ENCODE results near the gene PPP6R2. TPM values are rescaled to one million over a fixed set of nuclear protein-coding genes. Genes with fewer than 3 reads are reported as not detected.

The PPP6R2 gene
- total RNA-seq, 2 donors from 2014 or later: 80.6 to 107 TPM

DNA sequence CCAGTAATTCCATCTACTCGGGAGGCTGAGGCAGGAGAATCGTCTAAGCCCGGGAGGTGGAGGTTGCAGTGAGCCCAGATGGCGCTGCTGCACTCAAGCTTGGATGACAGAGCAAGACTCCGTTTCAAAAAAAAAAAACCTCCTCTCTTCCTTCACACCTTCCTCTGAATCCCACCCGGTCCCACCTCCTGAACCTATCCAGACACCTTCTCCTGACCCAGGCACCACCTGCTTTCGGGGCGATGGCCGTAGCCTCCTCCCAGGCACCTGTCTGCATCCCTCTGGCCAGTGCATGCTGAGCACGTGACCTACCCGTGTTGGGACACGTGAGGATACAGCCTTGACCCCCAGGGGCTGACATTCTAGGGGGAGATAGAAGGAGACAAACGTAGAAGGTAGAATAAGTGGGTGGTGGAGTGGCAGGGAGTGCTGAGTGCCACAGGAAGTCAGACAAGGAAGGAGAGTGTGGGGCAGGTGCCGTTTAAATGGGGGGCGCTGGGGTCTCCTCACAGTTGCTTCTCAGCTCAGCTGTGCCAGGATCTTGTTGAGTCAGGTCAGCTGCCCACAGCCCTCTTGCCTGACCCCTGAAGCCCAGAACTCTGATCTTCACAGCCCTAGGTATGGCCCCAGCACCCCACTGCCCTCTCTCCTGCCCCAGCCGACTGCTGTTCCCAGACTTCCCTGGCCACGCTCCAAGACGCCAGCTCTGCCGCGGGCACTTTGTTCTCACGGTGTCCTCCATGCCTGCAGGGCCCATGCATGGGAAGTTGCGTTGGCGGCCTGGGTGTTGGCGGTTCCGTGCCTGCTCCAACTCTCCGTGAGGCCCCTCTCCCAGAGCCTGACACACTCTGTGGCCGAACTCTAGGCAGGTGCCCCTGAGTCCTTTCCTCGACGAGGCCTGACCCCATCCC is 142.3 kb downstream of the PPP6R2 start:
- Histone ChIP-seq H3K27me3 (replicated peaks; ENCODE audit: insufficient read depth) (no peaks in the 10 kb centered on the region), H3K4me3 (no peak overlapping the region), H3K4me1 (replicated peaks) (no peaks in the 10 kb centered on the region), H3K36me3 (no peaks in the 10 kb centered on the region), H3K27ac (no peak overlapping the region), H3K9me3 (no peaks in the 10 kb centered on the region)
- no peak for DNase-seq (ENCODE audit: low spot score)
- TF ChIP-seq POLR2AphosphoS5 (IDR thresholded peaks at IDR 0.05): no peak
- TF ChIP-seq, protein P1, sequence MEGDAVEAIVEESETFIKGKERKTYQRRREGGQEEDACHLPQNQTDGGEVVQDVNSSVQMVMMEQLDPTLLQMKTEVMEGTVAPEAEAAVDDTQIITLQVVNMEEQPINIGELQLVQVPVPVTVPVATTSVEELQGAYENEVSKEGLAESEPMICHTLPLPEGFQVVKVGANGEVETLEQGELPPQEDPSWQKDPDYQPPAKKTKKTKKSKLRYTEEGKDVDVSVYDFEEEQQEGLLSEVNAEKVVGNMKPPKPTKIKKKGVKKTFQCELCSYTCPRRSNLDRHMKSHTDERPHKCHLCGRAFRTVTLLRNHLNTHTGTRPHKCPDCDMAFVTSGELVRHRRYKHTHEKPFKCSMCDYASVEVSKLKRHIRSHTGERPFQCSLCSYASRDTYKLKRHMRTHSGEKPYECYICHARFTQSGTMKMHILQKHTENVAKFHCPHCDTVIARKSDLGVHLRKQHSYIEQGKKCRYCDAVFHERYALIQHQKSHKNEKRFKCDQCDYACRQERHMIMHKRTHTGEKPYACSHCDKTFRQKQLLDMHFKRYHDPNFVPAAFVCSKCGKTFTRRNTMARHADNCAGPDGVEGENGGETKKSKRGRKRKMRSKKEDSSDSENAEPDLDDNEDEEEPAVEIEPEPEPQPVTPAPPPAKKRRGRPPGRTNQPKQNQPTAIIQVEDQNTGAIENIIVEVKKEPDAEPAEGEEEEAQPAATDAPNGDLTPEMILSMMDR (IDR thresholded peaks at IDR 0.05): no peak
- no peak for TF ChIP-seq POLR2A (IDR thresholded peaks at IDR 0.05)
- 53% methylated on average over 29 of the region's 29 CpGs for WGBS
- intact Hi-C loops (cut with DNase I): no loop called here

DNA sequence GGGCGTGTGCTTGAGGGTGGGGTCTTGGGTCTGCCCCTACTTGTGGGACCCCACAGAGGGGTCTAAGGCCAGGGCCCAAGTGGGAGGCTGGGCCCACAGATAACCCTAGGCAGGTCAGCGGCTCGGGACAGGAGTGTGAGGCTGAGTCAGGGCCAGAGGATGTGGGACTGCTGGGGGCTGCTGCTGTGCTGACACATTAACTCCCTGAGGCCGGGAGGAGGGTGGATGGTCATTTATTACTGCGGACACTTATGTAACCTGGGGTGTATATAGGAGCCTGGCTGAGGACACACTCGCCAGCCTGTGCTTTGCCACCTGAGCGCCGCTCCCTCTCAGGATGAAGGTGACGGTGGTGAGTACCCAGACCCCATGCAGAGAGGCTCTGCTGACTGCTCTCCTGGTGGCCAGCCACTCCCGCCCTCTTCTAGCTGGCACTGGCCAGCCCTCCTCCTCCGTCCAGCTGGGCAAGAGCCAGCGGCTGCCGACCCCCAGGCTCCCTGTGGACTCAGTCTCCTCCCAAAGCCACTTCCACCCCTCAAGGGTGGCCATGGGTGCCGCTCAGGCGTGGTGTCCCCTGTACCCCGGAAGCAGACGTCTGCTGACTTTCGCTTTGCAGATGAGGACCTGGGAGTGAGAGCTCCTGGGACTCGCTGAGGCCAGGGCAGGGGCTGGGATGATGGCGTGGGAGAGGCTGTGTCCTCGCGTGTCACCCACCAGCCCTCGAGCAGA is 143.6 kb downstream of the PPP6R2 start, which contains the start of gene MIOX:
TSS of gene MIOX (plus strand) at position 299 of the 729 bp plus-strand sequence. CDS start at position 338, 39 bp downstream.
- DNase-seq (ENCODE audit: low spot score): no peak
- H3K9me3 ChIP-seq: no peaks in the 10 kb centered on the region
- H3K27ac ChIP-seq: no peak within 1 kb of the TSS
- intact Hi-C loops (cut with DNase I): no loop called here
- H3K4me3 ChIP-seq: no peak within 1 kb of the TSS
- no peaks in the 10 kb centered on the region for H3K4me1 ChIP-seq (replicated peaks)
- H3K36me3 ChIP-seq: no peaks in the 10 kb centered on the region
- 83% methylated on average over 21 of the region's 23 CpGs for WGBS
- no peaks in the 10 kb centered on the region for H3K27me3 ChIP-seq (replicated peaks; ENCODE audit: insufficient read depth)
- TF ChIP-seq POLR2AphosphoS5 (IDR thresholded peaks at IDR 0.05) (no peak), POLR2A (IDR thresholded peaks at IDR 0.05) (no peak)
- TF ChIP-seq, protein P1 (IDR thresholded peaks at IDR 0.05): no peak

DNA sequence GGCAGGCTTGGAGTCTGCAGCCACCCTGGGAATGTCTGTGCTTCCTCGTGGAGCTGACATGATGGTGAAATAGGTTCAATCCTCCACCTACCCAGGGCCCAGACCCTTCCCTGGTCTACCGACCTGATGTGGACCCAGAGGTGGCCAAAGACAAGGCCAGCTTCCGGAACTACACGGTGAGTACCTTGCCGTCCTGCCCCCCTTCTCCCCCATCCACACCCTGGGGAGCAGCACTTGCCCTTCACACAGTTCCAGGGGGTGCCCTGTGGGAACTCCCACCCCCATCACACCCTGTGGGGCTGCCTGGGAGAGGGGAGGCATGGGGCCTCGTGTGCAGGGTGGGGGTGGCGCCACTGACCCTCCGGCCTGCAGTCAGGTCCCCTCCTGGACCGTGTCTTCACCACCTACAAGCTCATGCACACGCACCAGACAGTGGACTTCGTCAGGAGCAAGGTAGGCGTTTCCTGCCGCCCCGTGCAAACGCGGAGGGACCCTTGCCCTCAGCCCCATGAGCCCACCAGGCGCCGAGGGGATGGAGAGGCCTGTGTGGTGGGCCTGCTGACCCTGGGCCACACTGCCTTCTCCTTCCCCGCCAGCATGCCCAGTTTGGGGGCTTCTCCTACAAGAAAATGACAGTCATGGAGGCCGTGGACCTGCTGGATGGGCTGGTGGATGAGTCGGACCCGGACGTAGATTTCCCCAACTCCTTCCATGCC is 144.3 kb downstream of the PPP6R2 start:
- Histone ChIP-seq H3K4me3 (no peak overlapping the region), H3K27ac (no peak overlapping the region), H3K4me1 (replicated peaks) (no peaks in the 10 kb centered on the region), H3K27me3 (replicated peaks; ENCODE audit: insufficient read depth) (no peaks in the 10 kb centered on the region), H3K36me3 (no peaks in the 10 kb centered on the region), H3K9me3 (no peaks in the 10 kb centered on the region)
- no peak for DNase-seq (ENCODE audit: low spot score)
- WGBS: 88% methylated on average over 23 of the region's 23 CpGs
- TF ChIP-seq POLR2AphosphoS5 (IDR thresholded peaks at IDR 0.05): no peak
- TF ChIP-seq, protein P1 (IDR thresholded peaks at IDR 0.05): no peak
- intact Hi-C loops (cut with DNase I): no loop called here

DNA sequence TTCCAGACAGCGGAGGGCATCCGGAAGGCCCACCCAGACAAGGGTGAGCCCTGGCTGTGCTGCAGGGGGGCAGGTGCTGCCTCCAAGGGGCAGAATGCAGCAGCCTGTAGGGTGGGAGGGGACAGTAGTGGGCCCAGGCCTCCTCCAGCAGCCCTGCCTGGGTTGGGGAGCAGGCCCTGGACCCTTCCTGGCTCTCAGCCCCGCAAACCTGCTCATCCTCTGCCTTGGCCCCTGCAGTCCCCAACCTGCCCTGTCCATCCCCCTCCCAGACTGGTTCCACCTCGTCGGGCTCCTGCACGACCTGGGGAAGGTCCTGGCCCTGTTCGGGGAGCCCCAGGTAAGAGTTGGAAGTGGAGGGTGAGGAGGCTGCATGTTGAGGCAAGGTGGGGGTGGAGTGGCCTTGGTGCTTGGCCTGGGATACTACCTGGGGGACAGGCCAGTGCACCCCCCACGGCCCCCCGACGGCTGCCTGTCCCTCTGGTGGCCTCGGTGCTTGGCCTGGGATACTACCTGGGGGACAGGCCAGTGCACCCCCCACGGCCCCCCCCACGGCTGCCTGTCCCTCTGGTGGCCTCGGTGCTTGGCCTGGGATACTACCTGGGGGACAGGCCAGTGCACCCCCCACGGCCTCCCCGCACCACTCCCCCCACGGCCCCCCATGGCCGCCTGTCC is 145.0 kb downstream of the PPP6R2 start:
- Histone ChIP-seq H3K4me3 (no peak overlapping the region), H3K9me3 (no peaks in the 10 kb centered on the region), H3K27ac (no peak overlapping the region), H3K36me3 (no peaks in the 10 kb centered on the region), H3K4me1 (replicated peaks) (no peaks in the 10 kb centered on the region), H3K27me3 (replicated peaks; ENCODE audit: insufficient read depth) (no peaks in the 10 kb centered on the region)
- 71% methylated on average over 17 of the region's 18 CpGs for WGBS
- TF ChIP-seq, protein P1 (IDR thresholded peaks at IDR 0.05): no peak
- TF ChIP-seq POLR2AphosphoS5 (IDR thresholded peaks at IDR 0.05) (no peak), POLR2A (IDR thresholded peaks at IDR 0.05) (no peak)
- intact Hi-C loops (cut with DNase I): no loop called here
- no peak for DNase-seq (ENCODE audit: low spot score)
